ENCODE data around the gene OR2L8.

The OR2L8 gene

GRCh38 chr1:247992986-247993385 is 44.3 kb downstream of the OR2L8 start:
- no peak for DNase-seq (ENCODE audit: low read depth)

DNA sequence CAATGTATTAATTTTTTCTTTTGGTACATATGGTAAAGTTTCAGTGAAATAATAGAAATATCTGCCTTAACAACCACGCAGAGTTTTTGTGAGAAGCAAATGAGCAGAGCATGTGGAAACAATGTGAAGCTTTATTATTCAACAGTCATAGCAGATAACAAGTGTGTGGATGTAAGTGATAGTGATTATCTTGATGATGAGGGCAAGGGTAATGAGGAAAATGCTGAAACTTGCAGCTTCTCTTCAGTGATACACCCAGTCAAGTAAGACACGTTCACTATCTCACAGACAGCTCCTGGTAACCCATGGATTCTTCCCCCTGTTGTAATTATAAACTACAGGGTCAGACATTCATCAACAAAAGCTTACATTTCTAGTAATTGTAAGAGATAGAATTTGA is 50.2 kb downstream of the OR2L8 start:
- no peak for DNase-seq (ENCODE audit: low read depth)

All from ELR (cell line).